ENCODE data around the gene CD47. TPM values are rescaled to one million over a fixed set of nuclear protein-coding genes. Genes with fewer than 3 reads are reported as not detected.

Gene CD47
- polyA plus RNA-seq, 6 donors from 2014 or later: 219 to 439 (median 284) TPM

DNA sequence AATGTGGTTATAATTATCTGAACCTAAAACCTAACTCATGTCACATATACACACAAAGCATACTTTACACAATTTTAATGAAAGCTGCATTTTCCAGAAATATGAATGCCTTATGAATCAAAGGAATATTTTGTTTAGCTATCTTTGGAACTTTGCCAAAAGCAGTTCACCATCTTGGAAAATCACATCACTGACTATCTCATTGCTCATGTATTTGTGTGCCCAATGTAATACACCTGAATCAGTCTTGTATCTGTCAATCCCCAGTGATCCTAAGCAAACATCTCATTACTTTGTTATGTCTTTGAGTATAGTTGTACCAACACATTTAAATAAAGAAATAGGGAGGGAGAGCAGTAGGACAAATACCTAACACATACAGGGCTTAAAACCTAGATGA, 15.6 kb upstream of the CD47 start:
- Mint-ChIP-seq H3K9me3 (no peaks in the 10 kb centered on the region), H3K4me1 (peaks cover 46 to 54% (median 49%) of the 10 kb centered on the region in 3 donors), H3K27ac (no peak overlapping the region), H3K27me3 (no peaks in the 10 kb centered on the region), H3K4me3 (no peak overlapping the region), H3K36me3 (no peaks in the 10 kb centered on the region)
- DNase-seq: no peak
- no peak for ATAC-seq (ENCODE audit: low read depth in 2 of 2)

DNA sequence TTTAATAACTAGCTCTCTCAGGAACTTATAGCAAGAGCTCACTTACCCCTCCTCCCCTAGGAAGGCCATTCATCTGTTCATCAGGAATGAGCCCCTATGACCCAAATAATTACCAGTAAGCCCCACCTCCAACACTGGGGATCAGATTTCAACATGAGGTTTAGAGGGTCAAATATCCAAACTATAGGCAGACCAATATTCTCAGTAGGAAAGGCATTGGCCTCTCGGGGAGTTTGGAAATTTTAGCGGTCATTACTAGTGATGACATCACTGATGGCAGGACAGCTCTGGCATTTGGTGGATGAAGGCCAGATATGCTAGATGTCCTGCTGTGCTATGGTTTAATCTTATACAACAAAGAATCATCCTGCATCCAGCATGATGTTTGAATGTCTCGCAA, 15.2 kb upstream of the CD47 start:
- H3K4me1 Mint-ChIP-seq: peaks cover 50 to 58% (median 53%) of the 10 kb centered on the region in 3 donors
- no peak overlapping the region for H3K27ac Mint-ChIP-seq
- H3K27me3 Mint-ChIP-seq: no peaks in the 10 kb centered on the region
- ATAC-seq (ENCODE audit: low read depth in 2 of 2) (no peak), DNase-seq (no peak)
- no peaks in the 10 kb centered on the region for H3K9me3 Mint-ChIP-seq
- H3K4me3 Mint-ChIP-seq: no peak overlapping the region
- H3K36me3 Mint-ChIP-seq: no peaks in the 10 kb centered on the region

DNA sequence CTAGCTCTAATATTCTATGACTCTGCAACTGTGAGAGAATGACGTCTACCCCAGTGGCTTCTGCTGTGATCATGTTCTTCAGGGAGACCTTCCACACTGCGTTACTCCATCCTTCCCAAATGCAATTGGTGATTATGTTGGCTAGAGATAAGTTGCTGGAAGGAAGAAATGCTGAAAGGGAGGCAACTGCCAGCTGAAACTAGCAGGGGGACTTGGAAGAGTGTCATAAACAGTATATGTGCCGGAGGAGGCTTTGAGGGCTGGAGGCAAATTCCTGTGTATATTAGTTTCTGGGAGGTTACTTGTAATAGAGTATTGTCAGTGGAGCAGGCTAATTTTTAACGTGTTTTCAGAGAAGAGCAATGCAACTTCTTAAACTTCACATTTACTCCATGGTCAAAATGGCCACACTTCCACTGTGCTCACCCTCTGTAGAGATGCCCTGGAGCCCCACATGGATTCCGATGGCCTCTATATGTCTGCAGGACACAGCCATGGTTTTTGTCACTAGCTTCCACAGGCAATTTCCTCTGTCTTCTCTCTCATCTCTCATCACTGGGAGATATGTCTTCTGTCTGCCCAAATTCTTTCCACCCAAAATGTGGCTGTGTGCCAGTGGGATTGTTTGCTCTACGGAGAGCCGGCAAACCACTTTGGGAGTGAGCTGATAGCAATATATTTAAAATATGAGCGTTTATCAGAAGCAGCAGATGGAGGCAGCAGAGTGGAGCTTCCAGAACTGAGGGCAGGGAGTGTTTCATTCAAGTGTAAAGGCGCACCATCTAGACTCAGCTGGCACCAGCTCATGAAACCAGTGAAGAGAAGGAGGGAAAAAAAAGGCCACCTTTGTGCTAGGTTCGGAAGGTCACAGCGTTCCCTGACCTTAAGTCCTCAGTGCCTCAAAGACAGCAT, 13.3 kb upstream of the CD47 start:
- ATAC-seq (ENCODE audit: low read depth in 2 of 2) (no peak), DNase-seq (no peak)
- Mint-ChIP-seq H3K27ac (peak overlapping the region in 4 of 6 donors; percentile 29 to 94 (median 86)), H3K27me3 (no peaks in the 10 kb centered on the region), H3K4me1 (peaks cover 69 to 74% (median 72%) of the 10 kb centered on the region in 3 donors), H3K9me3 (no peaks in the 10 kb centered on the region), H3K36me3 (no peaks in the 10 kb centered on the region), H3K4me3 (peak overlapping the region in 3 of 8 donors; percentile 10 to 61 (median 12))

DNA sequence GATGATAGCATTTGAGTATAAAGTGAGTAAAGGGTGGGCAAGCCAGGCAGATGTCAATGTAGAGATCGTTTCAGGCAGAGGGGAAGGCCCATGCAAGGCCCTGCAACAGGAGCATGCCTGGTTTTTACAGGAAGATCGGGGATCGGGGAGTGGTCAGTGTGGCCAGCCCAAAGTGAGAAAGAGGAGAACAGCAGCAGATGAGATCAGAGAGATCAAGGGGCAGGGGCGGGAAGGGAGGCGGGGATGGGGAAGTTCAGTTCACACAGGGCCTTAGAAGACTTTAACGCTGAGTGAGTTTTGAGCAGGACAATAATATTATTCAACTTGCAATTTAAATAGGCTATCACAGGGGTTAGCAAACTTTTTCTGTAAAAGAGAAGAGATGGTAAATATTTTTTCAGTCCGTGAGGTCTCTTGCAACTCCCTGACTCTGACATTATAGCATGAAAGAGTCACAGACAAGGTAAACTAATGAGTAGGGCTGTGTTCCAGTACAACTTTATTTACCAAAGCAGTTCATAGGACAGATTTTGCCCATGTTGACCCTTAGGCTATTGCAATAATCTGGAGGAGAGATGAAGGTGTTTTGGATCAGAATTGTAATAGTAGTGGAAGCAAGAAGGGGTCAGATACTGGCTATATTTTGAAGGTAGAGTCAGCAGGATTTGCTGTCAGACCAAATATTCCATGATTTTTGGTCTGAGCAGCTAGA, 12.4 kb upstream of the CD47 start:
- H3K36me3 Mint-ChIP-seq: no peaks in the 10 kb centered on the region
- H3K27me3 Mint-ChIP-seq: no peaks in the 10 kb centered on the region
- no peaks in the 10 kb centered on the region for H3K9me3 Mint-ChIP-seq
- ATAC-seq (ENCODE audit: low read depth in 2 of 2): no peak
- H3K27ac Mint-ChIP-seq: peak overlapping the region; percentile 10 to 95 (median 88)
- peak overlapping the region in 4 of 8 donors; percentile 60 to 80 (median 68) for H3K4me3 Mint-ChIP-seq
- no peak for DNase-seq
- peaks cover 66 to 76% (median 73%) of the 10 kb centered on the region in 3 donors for H3K4me1 Mint-ChIP-seq

DNA sequence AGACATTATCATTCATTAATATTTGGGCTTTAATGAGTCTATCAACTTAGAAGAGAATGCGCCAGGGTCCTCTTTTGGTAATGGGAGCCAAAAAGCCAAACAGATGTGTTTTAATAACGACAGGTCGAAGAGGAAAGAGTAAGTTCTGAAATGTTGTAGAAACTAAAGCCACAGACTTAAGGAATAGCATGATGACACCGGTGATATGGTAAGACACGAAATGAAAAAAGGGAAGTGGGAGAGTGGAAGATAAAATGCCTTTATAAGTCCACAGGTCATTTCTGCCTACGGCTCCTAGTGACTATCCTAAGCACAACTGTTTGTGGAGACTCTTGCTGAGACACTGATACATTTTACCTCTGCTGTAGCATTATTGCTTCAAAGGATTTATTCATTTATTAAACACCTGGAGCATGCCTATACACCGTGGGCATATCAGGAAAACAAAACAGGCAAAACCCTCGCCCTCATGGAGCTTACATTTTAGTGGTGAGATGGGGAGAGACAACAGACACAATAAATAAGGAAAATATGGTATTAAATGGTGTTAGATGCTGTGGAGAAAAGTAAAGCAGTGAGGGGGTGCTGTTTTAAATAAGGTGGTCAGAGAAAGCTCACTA, 11.7 kb upstream of the CD47 start:
- Mint-ChIP-seq H3K4me1 (peaks cover 61 to 73% (median 72%) of the 10 kb centered on the region in 3 donors), H3K27ac (peak overlapping the region; percentile 74 to 96 (median 92)), H3K36me3 (no peaks in the 10 kb centered on the region), H3K4me3 (peak overlapping the region in 6 of 8 donors; percentile 11 to 80 (median 63)), H3K27me3 (no peaks in the 10 kb centered on the region), H3K9me3 (no peaks in the 10 kb centered on the region)
- ATAC-seq (ENCODE audit: low read depth in 2 of 2): peak; percentile 24 to 38
- DNase-seq: peak; percentile 48

DNA sequence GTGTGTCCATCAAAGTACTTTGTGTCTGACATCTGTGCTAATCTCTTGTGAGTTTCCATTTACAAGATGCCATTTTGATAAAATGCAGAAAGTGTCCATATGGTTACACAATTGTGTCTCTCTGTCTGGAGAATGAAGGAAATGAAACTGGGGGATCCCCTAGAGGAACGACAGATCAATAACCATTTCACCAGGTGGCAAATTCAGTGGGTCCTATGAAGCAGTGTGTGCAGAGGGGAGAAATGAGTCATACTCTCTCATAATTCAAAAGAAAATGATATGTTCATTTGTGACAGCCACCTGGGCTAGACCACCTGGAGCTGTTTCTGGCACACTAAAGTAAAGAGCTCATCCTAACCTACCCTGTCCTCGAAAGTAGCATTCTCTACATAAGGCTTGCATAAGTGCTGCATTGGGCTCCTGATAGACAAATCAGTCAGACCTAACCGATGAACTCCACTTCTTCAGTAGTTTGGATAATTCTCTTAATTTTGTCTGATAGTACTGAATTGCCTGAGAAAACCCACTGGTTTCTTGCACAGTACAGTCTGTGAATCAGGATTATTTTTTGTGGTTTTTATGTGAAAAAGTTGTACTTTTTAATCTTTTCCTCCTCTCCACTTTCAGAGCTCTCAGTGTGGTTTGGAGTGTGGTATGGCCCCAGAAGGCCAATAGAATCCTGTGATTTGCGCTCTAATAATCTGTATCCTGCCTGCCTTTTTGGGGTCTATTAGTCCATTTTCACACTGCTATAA, 10.3 kb upstream of the CD47 start:
- Mint-ChIP-seq H3K27ac (peak overlapping the region; percentile 89 to 99 (median 96)), H3K4me1 (peaks cover 59 to 73% (median 72%) of the 10 kb centered on the region in 3 donors), H3K4me3 (peak overlapping the region in 7 of 8 donors; percentile 7 to 80 (median 66)), H3K9me3 (no peaks in the 10 kb centered on the region), H3K36me3 (no peaks in the 10 kb centered on the region), H3K27me3 (no peaks in the 10 kb centered on the region)
- DNase-seq (peak; percentile 81), ATAC-seq (ENCODE audit: low read depth in 2 of 2) (peak; percentile 89)

DNA sequence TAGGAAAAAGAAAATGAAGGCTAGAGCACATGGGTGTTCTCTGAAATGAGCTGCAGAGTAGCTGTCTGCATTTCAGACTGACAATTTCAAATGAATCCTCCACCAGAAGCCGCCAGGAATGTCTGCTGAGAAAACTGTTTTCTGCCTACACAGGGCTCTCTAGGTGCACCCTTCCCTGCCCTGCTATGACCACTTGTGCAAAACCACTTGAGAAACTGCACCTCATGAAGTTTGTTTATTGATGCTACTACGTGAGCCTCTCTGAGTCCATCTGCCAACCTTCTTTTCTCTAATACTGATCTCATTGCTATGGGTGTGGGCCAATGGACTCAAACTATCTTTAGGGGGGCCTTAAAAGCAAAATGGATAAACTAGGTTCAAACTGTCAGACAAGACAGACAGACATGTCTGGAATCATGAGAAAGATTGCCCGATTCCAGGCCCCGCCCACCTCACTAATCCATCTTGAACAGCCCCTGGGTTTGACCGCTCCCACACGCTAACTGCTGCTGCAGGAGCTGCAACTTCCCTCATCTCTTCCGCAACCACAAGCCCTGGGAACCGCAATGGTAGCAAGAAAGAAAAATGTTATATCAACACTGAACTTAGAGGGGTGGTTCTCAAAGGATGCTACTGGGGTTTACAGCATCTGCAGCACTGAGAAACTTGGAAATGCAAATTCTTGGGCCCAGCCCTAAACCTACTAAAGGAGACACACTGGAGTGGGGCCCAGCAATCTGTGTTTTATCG, 9.0 kb upstream of the CD47 start:
- Mint-ChIP-seq H3K4me3 (peak overlapping the region in 5 of 8 donors; percentile 29 to 75 (median 73)), H3K27ac (peak overlapping the region; percentile 33 to 99 (median 93)), H3K27me3 (no peaks in the 10 kb centered on the region), H3K9me3 (no peaks in the 10 kb centered on the region), H3K4me1 (peaks cover 53 to 65% (median 64%) of the 10 kb centered on the region in 3 donors), H3K36me3 (no peaks in the 10 kb centered on the region)
- DNase-seq (no peak), ATAC-seq (ENCODE audit: low read depth in 2 of 2) (peak; percentile 2 to 12)

DNA sequence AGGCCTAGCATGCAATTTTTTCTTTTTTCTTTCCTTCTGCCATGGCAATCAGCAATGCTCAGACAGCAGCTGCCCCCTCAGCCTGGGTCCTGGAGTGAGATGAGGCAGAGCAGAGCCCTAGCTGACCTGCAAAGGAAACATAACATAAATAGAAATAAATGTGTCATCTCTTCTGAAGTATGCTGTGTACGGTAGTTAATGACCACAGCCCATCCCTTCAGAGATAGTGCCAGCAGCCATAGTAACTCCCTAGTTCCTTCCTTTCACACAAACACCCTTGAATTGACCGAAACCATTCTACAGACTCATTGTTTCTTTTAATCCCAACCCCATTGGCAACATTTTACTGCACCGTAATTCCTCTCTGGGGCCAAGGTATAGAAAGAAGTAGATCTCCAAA, 8.4 kb upstream of the CD47 start:
- H3K9me3 Mint-ChIP-seq: no peaks in the 10 kb centered on the region
- no peaks in the 10 kb centered on the region for H3K27me3 Mint-ChIP-seq
- DNase-seq (no peak), ATAC-seq (ENCODE audit: low read depth in 2 of 2) (no peak)
- peak overlapping the region in 4 of 8 donors; percentile 9 to 75 (median 44) for H3K4me3 Mint-ChIP-seq
- H3K27ac Mint-ChIP-seq: peak overlapping the region in 5 of 6 donors; percentile 64 to 99 (median 95)
- peaks cover 56 to 67% (median 59%) of the 10 kb centered on the region in 3 donors for H3K4me1 Mint-ChIP-seq
- no peaks in the 10 kb centered on the region for H3K36me3 Mint-ChIP-seq

DNA sequence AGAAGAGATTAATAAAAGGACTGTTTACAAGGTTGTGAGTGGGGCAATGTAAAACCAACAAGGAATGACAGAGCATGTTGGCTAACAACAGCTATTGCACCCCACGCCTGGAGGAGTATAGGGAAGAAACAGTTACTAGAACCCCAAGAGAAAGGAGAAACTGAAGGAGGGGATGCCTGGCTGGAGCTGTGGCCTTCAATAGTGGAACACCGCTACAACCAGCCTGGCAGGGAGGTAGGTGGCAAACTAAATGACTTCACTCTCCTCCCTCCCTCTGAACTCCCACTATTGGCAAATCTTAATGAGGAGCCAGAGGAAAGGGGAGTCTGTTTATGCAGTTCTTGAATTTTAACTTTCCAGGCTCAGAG, 7.2 kb upstream of the CD47 start:
- H3K4me1 Mint-ChIP-seq: peaks cover 51 to 64% (median 57%) of the 10 kb centered on the region in 3 donors
- H3K4me3 Mint-ChIP-seq: no peak overlapping the region

DNA sequence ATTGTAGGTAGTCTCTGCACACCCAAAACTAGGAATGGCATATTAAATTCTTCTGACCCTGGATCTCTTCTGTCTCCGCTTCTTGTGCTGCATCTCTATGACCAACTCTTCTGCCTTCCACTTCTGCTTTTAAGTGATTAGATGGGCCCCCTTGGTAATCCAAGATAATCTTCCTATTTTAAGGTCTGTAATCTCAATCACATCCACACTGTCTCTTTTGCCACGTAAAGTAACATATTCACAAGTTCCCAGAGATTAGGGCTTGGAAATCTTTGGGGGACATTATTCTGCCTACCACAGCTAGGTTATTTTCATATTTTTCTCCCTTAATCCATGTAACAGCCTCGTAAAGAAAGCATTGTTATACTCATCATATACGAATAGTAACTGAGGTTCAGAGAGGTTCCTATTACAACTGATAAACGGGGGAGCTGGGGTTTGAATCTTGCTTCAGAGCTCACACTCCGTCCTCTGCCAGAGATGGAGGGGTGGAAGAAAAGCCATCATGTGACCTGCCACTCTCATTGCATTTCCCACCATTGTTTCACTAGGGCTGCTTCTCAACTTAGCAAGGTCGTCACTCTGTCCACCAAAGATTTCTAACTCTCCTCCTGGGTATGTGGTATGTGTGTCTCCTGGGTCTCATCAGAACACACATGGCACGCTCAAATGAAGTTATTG, 6.6 kb upstream of the CD47 start:
- DNase-seq (no peak), ATAC-seq (ENCODE audit: low read depth in 2 of 2) (no peak)
- Mint-ChIP-seq H3K4me1 (peaks cover 51 to 64% (median 57%) of the 10 kb centered on the region in 3 donors), H3K27me3 (no peaks in the 10 kb centered on the region), H3K9me3 (no peaks in the 10 kb centered on the region), H3K4me3 (no peak overlapping the region), H3K36me3 (no peaks in the 10 kb centered on the region), H3K27ac (peak overlapping the region in 3 of 6 donors; percentile 6 to 49 (median 46))

More for the DNA sequence above, 7.2 kb upstream of the CD47 start:
- DNase-seq (no peak), ATAC-seq (ENCODE audit: low read depth in 2 of 2) (no peak)
- H3K36me3 Mint-ChIP-seq: no peaks in the 10 kb centered on the region
- H3K27me3 Mint-ChIP-seq: no peaks in the 10 kb centered on the region
- H3K27ac Mint-ChIP-seq: peak overlapping the region in 3 of 6 donors; percentile 6 to 70 (median 49)
- no peaks in the 10 kb centered on the region for H3K9me3 Mint-ChIP-seq

DNA sequence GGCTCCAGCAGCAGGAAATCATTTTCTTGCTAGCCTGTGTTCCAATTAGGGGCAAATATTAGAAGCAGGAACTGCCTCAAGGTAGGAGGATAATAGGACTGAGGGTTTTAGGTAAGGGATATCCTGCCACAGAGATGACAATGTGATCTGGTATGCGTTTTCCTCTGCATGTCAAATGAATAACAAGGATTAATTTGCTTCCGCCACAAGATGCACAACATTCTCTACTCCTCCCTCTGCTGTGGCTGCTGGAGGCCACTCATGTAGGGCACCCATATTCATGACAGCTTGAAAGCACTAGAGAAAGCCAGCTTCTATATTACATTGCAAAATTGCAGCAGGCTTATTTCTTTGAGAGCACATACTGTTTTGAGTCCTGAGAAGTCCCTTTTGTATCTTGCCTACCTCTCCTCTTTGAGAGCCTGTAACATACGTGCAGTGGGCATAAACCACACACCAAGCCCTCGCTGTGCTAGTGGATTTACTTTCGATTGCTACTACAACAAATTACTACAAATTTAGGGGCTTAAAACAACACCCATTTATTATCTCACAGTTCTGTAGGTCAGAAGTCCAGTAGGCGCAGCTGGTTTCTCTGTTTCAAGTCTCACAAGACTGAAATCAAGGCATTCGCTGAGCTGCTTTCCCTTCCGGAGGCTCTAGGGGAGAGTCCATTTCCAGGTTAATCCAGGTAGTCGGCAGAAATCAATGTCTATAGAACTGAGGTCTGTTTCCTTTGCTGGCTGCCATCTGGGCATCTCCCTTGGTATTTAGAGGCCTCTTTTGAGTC, 5.9 kb upstream of the CD47 start:
- Mint-ChIP-seq H3K27ac (peak overlapping the region in 3 of 6 donors; percentile 27 to 65 (median 46)), H3K4me1 (peaks cover 51 to 64% (median 57%) of the 10 kb centered on the region in 3 donors), H3K36me3 (peaks cover 0 to 2% of the 10 kb centered on the region in 2 donors), H3K27me3 (no peaks in the 10 kb centered on the region), H3K9me3 (peaks cover 0 to under 1% (median 0%) of the 10 kb centered on the region in 7 donors), H3K4me3 (no peak overlapping the region)
- ATAC-seq (ENCODE audit: low read depth in 2 of 2) (no peak), DNase-seq (no peak)

All from naive B cell (primary cell).